ENCODE measurements around the gene KIT. TPM values are rescaled to one million over a fixed set of nuclear protein-coding genes. Genes with fewer than 3 reads are reported as not detected.
"Not testable (repeated sequence)": the region's sequence is repeated elsewhere in the genome, so short reads cannot be mapped to it uniquely, and the experiment has no call there.

The KIT gene
- total RNA-seq, 1 donor from 2014 or later, result 20.7 TPM

DNA sequence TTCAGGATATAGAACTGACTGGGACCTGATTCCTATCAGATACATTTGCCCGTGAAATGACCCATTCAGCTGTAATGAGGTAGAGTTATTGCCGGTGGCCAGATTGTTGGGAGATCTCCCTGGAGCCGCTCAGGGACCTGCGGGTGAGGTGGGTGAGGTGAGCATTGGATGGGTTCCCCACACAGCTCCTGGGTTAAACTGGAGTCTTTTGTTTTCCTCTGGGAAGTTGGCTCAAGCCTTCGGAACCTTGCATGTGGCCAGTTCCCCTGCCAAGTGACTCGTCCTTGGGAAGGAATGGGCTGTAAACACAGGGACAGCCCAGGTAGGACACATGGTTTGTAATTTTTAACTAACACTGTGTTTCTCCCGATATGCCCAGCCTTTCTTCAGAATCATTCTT is 31.6 kb upstream of the KIT start:
- H3K4me1 Mint-ChIP-seq (ENCODE audit: low read depth), result peaks cover 10% of the 10 kb centered on the region
- no peak for DNase-seq (ENCODE audit: low spot score, unreplicated experiment)
- H3K36me3 Mint-ChIP-seq (ENCODE audit: insufficient read depth), result no peaks in the 10 kb centered on the region
- no peak overlapping the region for H3K27ac Mint-ChIP-seq
- no peaks in the 10 kb centered on the region for H3K27me3 Mint-ChIP-seq
- H3K9me3 Mint-ChIP-seq (ENCODE audit: low read depth), result no peaks in the 10 kb centered on the region
- TF ChIP-seq CTCF (IDR thresholded peaks at IDR 0.05; ENCODE audit: unreplicated experiment), result no peak
- H3K4me3 Mint-ChIP-seq (ENCODE audit: low read depth), result no peak overlapping the region

GRCh38 chr4:54632537-54632936 is 25.2 kb upstream of the KIT start:
- Mint-ChIP-seq H3K27ac (no peak overlapping the region), H3K4me1 (ENCODE audit: low read depth) (no peaks in the 10 kb centered on the region), H3K4me3 (ENCODE audit: low read depth) (no peak overlapping the region), H3K9me3 (ENCODE audit: low read depth) (no peaks in the 10 kb centered on the region), H3K36me3 (ENCODE audit: insufficient read depth) (no peaks in the 10 kb centered on the region), H3K27me3 (no peaks in the 10 kb centered on the region)
- no peak for DNase-seq (ENCODE audit: low spot score, unreplicated experiment)
- TF ChIP-seq CTCF (IDR thresholded peaks at IDR 0.05; ENCODE audit: unreplicated experiment), result no peak

DNA sequence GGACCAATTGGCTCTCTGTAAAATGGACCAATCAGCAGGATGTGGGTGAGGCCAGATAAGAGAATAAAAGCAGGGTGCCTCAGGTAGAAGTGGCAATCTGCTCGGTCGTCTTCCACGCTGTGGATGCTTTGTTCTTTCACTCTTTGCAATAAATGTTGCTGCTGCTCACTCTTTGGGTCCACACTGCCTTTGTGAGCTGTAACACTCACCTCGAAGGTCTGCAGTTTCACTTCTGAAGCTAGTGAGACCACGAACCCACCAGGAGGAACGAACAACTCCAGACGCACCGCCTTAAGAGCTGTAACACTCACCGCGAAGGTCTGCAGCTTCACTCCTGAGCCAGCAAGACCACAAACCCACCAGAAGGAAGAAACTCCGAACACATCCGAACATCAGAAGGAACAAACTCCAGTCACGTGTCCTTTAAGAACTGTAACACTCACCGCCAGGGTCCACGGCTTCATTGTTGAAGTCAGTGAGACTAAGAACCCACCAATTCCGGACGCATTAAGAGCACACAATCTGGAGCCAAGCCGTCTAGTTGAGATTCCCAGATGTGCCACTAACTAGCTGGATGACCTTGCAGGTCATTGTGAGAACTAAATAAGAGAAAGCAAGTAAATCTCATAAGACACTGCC is 24.5 kb upstream of the KIT start:
- H3K27ac Mint-ChIP-seq; H3K27me3 Mint-ChIP-seq; DNase-seq (ENCODE audit: low spot score, unreplicated experiment); H3K4me1 Mint-ChIP-seq (ENCODE audit: low read depth); H3K4me3 Mint-ChIP-seq (ENCODE audit: low read depth); H3K36me3 Mint-ChIP-seq (ENCODE audit: insufficient read depth); H3K9me3 Mint-ChIP-seq (ENCODE audit: low read depth): not testable (repeated sequence)

DNA sequence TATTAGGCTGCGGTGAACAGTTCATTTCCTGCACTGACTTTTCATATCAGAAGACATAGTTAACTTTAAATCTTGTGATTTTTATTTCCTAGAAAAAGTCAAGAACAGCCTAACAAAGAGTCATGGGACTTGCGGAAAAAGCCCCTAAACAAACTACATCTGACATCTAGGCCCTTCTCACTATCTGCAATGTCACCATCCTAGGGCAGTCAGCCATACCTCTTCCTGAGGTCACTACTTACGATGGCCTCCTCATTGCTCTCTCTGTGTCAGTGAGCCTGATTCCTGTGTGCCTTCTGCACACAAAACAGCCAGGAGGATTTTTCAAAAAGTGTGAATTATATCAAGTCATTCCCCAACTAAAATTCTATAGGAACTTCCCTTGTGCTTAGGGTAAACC is 22.4 kb upstream of the KIT start:
- no peak overlapping the region for H3K4me3 Mint-ChIP-seq (ENCODE audit: low read depth)
- H3K36me3 Mint-ChIP-seq (ENCODE audit: insufficient read depth), result no peaks in the 10 kb centered on the region
- no peak overlapping the region for H3K27ac Mint-ChIP-seq
- H3K27me3 Mint-ChIP-seq, result no peaks in the 10 kb centered on the region
- no peak for DNase-seq (ENCODE audit: low spot score, unreplicated experiment)
- TF ChIP-seq CTCF (IDR thresholded peaks at IDR 0.05; ENCODE audit: unreplicated experiment), result no peak
- H3K9me3 Mint-ChIP-seq (ENCODE audit: low read depth), result no peaks in the 10 kb centered on the region
- H3K4me1 Mint-ChIP-seq (ENCODE audit: low read depth), result no peaks in the 10 kb centered on the region

GRCh38 chr4:54637325-54637724 is 20.4 kb upstream of the KIT start:
- TF ChIP-seq CTCF (IDR thresholded peaks at IDR 0.05; ENCODE audit: unreplicated experiment), result no peak
- no peak for DNase-seq (ENCODE audit: low spot score, unreplicated experiment)
- no peaks in the 10 kb centered on the region for H3K27me3 Mint-ChIP-seq
- H3K4me3 Mint-ChIP-seq (ENCODE audit: low read depth), result no peak overlapping the region
- no peaks in the 10 kb centered on the region for H3K4me1 Mint-ChIP-seq (ENCODE audit: low read depth)
- H3K9me3 Mint-ChIP-seq (ENCODE audit: low read depth), result no peaks in the 10 kb centered on the region
- H3K27ac Mint-ChIP-seq, result no peak overlapping the region
- no peaks in the 10 kb centered on the region for H3K36me3 Mint-ChIP-seq (ENCODE audit: insufficient read depth)

DNA sequence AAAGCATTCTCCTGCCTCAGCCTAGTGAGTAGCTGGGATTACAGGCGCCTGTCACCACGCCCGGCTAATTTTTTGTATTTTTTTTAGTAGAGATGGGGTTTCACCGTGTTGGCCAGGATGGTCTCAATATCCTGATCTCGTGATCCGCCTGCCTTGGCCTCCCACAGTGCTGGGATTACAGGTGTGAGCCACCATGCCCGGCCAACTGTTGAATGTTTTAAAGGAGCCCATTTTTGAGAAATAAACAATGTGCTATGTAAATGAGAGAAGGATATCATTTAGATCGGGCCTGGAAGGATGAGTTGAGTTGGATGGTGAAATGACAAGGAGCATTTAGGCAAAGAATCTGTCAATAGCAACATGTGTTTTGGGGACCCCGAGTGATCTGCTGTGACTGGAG is 16.7 kb upstream of the KIT start:
- not testable (repeated sequence) for H3K4me1 Mint-ChIP-seq (ENCODE audit: low read depth); DNase-seq (ENCODE audit: low spot score, unreplicated experiment); H3K27ac Mint-ChIP-seq

More for the DNA sequence above, 16.7 kb upstream of the KIT start:
- not testable (repeated sequence) for H3K27me3 Mint-ChIP-seq; H3K4me3 Mint-ChIP-seq (ENCODE audit: low read depth); H3K36me3 Mint-ChIP-seq (ENCODE audit: insufficient read depth); H3K9me3 Mint-ChIP-seq (ENCODE audit: low read depth)
